GM18951 (cell line): ENCODE results near the gene PTPRN2.
"Not testable (repeated sequence)": the region's sequence is repeated elsewhere in the genome, so short reads cannot be mapped to it uniquely, and the experiment has no call there.

Experiments
- POLR2A ChIP-seq: IDR thresholded peaks from 4 replicates; pipeline ENCODE4 v1.6.1; 2011; ENCODE audit warnings: mild to moderate bottlenecking; ENCODE audit not compliant: insufficient read length, insufficient read depth; ENCODE audit errors: extremely low read depth
- in situ Hi-C: fragments of 300-500 bp; cut with MboI; formaldehyde crosslinking; loops from one replicate; pipeline ENCODE4 v1.12.0; 2022; ENCODE audit warnings: low sequenced_read_pairs, mixed read lengths, inconsistent platforms; ENCODE audit not compliant: unreplicated experiment

The PTPRN2 gene

GRCh38 chr7:158345731-158346130 lies 241.9 kb downstream of the PTPRN2 start:
- in situ Hi-C loops, result no loop called here
- TF ChIP-seq POLR2A, result no peak

GRCh38 chr7:158344706-158345300 lies 242.8 kb downstream of the PTPRN2 start:
- in situ Hi-C loops, result no loop called here

GRCh38 chr7:158343936-158344455 lies 243.6 kb downstream of the PTPRN2 start:
- in situ Hi-C loops, result no loop called here
- no peak for TF ChIP-seq POLR2A

More at GRCh38 chr7:158344706-158345300, 242.8 kb downstream of the PTPRN2 start:
- no peak for TF ChIP-seq POLR2A

GRCh38 chr7:158343526-158343925 lies 244.1 kb downstream of the PTPRN2 start:
- in situ Hi-C loops, result no loop called here
- no peak for TF ChIP-seq POLR2A

- in situ Hi-C loops, result not testable (repeated sequence)
These were observed 246.5 kb downstream of the PTPRN2 start for GRCh38 chr7:158341097-158341496.

- in situ Hi-C loops, result not testable (repeated sequence)
These were observed 250.7 kb downstream of the PTPRN2 start for GRCh38 chr7:158336952-158337351.

GRCh38 chr7:158332516-158332915 lies 255.1 kb downstream of the PTPRN2 start:
- in situ Hi-C loops, result not testable (repeated sequence)

GRCh38 chr7:158331826-158332450 lies 255.7 kb downstream of the PTPRN2 start:
- in situ Hi-C loops, result not testable (repeated sequence)

- TF ChIP-seq POLR2A, result no peak
- in situ Hi-C loops, result no loop called here
These were observed 257.9 kb downstream of the PTPRN2 start for GRCh38 chr7:158329686-158330085.

- in situ Hi-C loops, result no loop called here
- TF ChIP-seq POLR2A, result no peak
These were observed 258.5 kb downstream of the PTPRN2 start for GRCh38 chr7:158329014-158329610.

GRCh38 chr7:158328376-158329013 lies 259.1 kb downstream of the PTPRN2 start:
- no peak for TF ChIP-seq POLR2A
- in situ Hi-C loops, result no loop called here

GRCh38 chr7:158327571-158328180 lies 259.9 kb downstream of the PTPRN2 start:
- in situ Hi-C loops, result no loop called here
- no peak for TF ChIP-seq POLR2A

GRCh38 chr7:158327012-158327411 lies 260.6 kb downstream of the PTPRN2 start:
- in situ Hi-C loops, result no loop called here
- TF ChIP-seq POLR2A, result no peak

- in situ Hi-C loops, result no loop called here
- no peak for TF ChIP-seq POLR2A
These were observed 261.9 kb downstream of the PTPRN2 start for GRCh38 chr7:158325530-158326381.
